IMR-90 (cell line): ENCODE results near the gene B4GALNT3. TPM values are rescaled to one million over a fixed set of nuclear protein-coding genes. Genes with fewer than 3 reads are reported as not detected.

Experiments used
- ATAC-seq: fragments of 200-7000 bp; cut with Tn5 transposase; 2 replicates; pipeline ENCODE4 v1.9.1; 2020; ENCODE audit warnings: low read depth, mild to moderate bottlenecking, moderate library complexity
- BruUV-seq: library from RNA; stranded (reverse); fragments of 400-500 nt; replicated peaks from 2 replicates; lab custom pipeline; 2021; lab: Mats Ljungman, UMichigan
- CTCF ChIA-PET: fragments of 300-600 bp; formaldehyde crosslinking; extraction: SDS; loops from one replicate; lab custom pipeline; 2021; ENCODE audit warnings: antibody characterized with exemption; lab: Yijun Ruan, JAX
- POLR2A ChIA-PET: fragments of 300-600 bp; sonication (Branson Sonifier 250); formaldehyde crosslinking; loops from one replicate; lab custom pipeline; 2022; ENCODE audit warnings: antibody characterized with exemption; ENCODE audit not compliant: unreplicated experiment; lab: Charles Lee
- DNase-seq: peaks from one replicate; pipeline ENCODE4 v3.0.0; 2013
- H2AFZ ChIP-seq: replicated peaks from 2 replicates; pipeline ENCODE3; 2013; ENCODE audit warnings: low read length, mild to moderate bottlenecking; ENCODE audit not compliant: poor library complexity
- H2AK5ac ChIP-seq: 2 replicates; pipeline ENCODE4 v1.6.1; 2013; ENCODE audit warnings: low read depth, low read length, inconsistent platforms
- H2AK9ac ChIP-seq: replicated peaks from 2 replicates; pipeline ENCODE3; 2013; ENCODE audit warnings: mild to moderate bottlenecking, low read depth, low read length, moderate library complexity; ENCODE audit not compliant: poor library complexity
- H2BK120ac ChIP-seq: 2 replicates; pipeline ENCODE4 v1.6.1; 2013; ENCODE audit warnings: low read depth, low read length, inconsistent platforms
- H2BK15ac ChIP-seq: 3 replicates; pipeline ENCODE4 v1.6.1; 2013; ENCODE audit warnings: low read depth, low read length, inconsistent platforms
- H2BK20ac ChIP-seq: 2 replicates; pipeline ENCODE4 v1.6.1; 2013; ENCODE audit warnings: low read depth, mild to moderate bottlenecking, inconsistent platforms, low read length, moderate library complexity
- H2BK5ac ChIP-seq: 2 replicates; pipeline ENCODE4 v1.6.1; 2013; ENCODE audit warnings: mild to moderate bottlenecking, low read depth, low read length, inconsistent platforms; ENCODE audit not compliant: poor library complexity, severe bottlenecking
- H3K14ac ChIP-seq: replicated peaks from 2 replicates; pipeline ENCODE4 v1.6.1; 2013; ENCODE audit warnings: low read depth, low read length, inconsistent platforms
- H3K18ac ChIP-seq: 2 replicates; pipeline ENCODE4 v1.6.1; 2013; ENCODE audit warnings: low read depth, low read length, control low read depth
- H3K23ac ChIP-seq: 2 replicates; pipeline ENCODE4 v1.6.1; 2013; ENCODE audit warnings: low read depth, low read length, inconsistent platforms
- H3K27ac ChIP-seq: 2 replicates; pipeline ENCODE4 v1.5.1; 2013; ENCODE audit warnings: mild to moderate bottlenecking, control low read depth, low read length; ENCODE audit not compliant: insufficient read depth
- H3K27me3 ChIP-seq: 2 replicates; pipeline ENCODE4 v1.6.1; 2013; ENCODE audit warnings: low read length; ENCODE audit not compliant: control insufficient read depth, insufficient read depth
- H3K36me3 ChIP-seq: 2 replicates; pipeline ENCODE4 v1.6.1; 2013; ENCODE audit warnings: low read length, mixed read lengths; ENCODE audit not compliant: control insufficient read depth, insufficient read depth
- H3K4ac ChIP-seq: 2 replicates; pipeline ENCODE4 v1.6.1; 2013; ENCODE audit warnings: low read depth, low read length, inconsistent platforms
- H3K4me1 ChIP-seq: 2 replicates; pipeline ENCODE4 v1.6.1; 2013; ENCODE audit warnings: low read length, mixed read lengths; ENCODE audit not compliant: control insufficient read depth, insufficient read depth
- H3K4me2 ChIP-seq: 2 replicates; pipeline ENCODE4 v1.6.1; 2013; ENCODE audit warnings: low read depth, mild to moderate bottlenecking, control low read depth, low read length, moderate library complexity
- H3K4me3 ChIP-seq: 2 replicates; pipeline ENCODE4 v1.5.1; 2013; ENCODE audit warnings: low read depth, mild to moderate bottlenecking, control low read depth, low read length, moderate library complexity; ENCODE audit not compliant: insufficient read depth
- H3K56ac ChIP-seq: 2 replicates; pipeline ENCODE4 v1.6.1; 2013; ENCODE audit warnings: low read length, inconsistent platforms; ENCODE audit not compliant: insufficient read depth; ENCODE audit errors: extremely low read depth
- H3K79me1 ChIP-seq, 2 experiments: 2 replicates each; pipeline ENCODE4 v1.6.1; 2013; ENCODE audit warnings: low read length in 2 of 2, inconsistent platforms in 1 of 2, low read depth in 1 of 2
- H3K9ac ChIP-seq: 2 replicates; pipeline ENCODE4 v1.6.1; 2013; ENCODE audit warnings: low read depth, low read length, control low read depth
- H3K9me1 ChIP-seq: 2 replicates; pipeline ENCODE4 v1.6.1; 2013; ENCODE audit warnings: low read length, inconsistent platforms; ENCODE audit not compliant: insufficient read depth
- H3K9me3 ChIP-seq: 2 replicates; pipeline ENCODE4 v1.6.1; 2013; ENCODE audit warnings: low read length; ENCODE audit not compliant: control insufficient read depth, insufficient read depth
- H4K20me1 ChIP-seq: 2 replicates; pipeline ENCODE4 v1.6.1; 2013; ENCODE audit warnings: low read length, inconsistent platforms; ENCODE audit not compliant: insufficient read depth
- H4K5ac ChIP-seq: 2 replicates; pipeline ENCODE4 v1.6.1; 2013; ENCODE audit warnings: mild to moderate bottlenecking, low read depth, low read length, control low read depth
- H4K8ac ChIP-seq, 2 experiments: 2 replicates each; pipeline ENCODE4 v1.6.1; 2013; ENCODE audit warnings: low read depth in 2 of 2, low read length in 2 of 2, control low read depth in 1 of 2, inconsistent platforms in 1 of 2
- H4K91ac ChIP-seq: 2 replicates; pipeline ENCODE4 v1.6.1; 2013; ENCODE audit warnings: low read depth, low read length, inconsistent platforms; ENCODE audit not compliant: insufficient read depth
- BHLHE40 ChIP-seq: fragments of 150-350 bp; IDR thresholded peaks from 2 replicates; pipeline ENCODE4 v1.6.1; 2016; ENCODE audit warnings: mild to moderate bottlenecking, low read depth, low read length
- CEBPB ChIP-seq: IDR thresholded peaks from 2 replicates; pipeline ENCODE4 v1.6.1; 2012; ENCODE audit warnings: low read depth, low read length, improper control_type of control experiment
- CHD1 ChIP-seq: IDR thresholded peaks from 2 replicates; pipeline ENCODE4 v1.6.1; 2012; ENCODE audit warnings: low read depth, low read length, improper control_type of control experiment
- CTCF ChIP-seq: conservative IDR thresholded peaks from 2 replicates; pipeline ENCODE4 v1.5.1; 2012; ENCODE audit warnings: mild to moderate bottlenecking, low read depth, low read length, improper control_type of control experiment
- ELK1 ChIP-seq: fragments of 150-350 bp; IDR thresholded peaks from 2 replicates; pipeline ENCODE4 v1.6.1; 2016; ENCODE audit warnings: low read depth, mild to moderate bottlenecking, low read length, moderate library complexity, borderline replicate concordance
- FOS ChIP-seq: fragments of 150-350 bp; IDR thresholded peaks from 2 replicates; pipeline ENCODE4 v1.6.1; 2016; ENCODE audit warnings: low read depth, low read length
- MAFK ChIP-seq: IDR thresholded peaks from 2 replicates; pipeline ENCODE4 v1.6.1; 2012; ENCODE audit warnings: low read depth, low read length, improper control_type of control experiment
- MAZ ChIP-seq: IDR thresholded peaks from 2 replicates; pipeline ENCODE4 v1.6.1; 2012; ENCODE audit warnings: low read depth, mild to moderate bottlenecking, low read length, improper control_type of control experiment, moderate library complexity, borderline replicate concordance
- MXI1 ChIP-seq: IDR thresholded peaks from 2 replicates; pipeline ENCODE4 v1.6.1; 2012; ENCODE audit warnings: low read depth, mild to moderate bottlenecking, low read length, moderate library complexity, borderline replicate concordance
- NFE2L2 ChIP-seq: fragments of 150-350 bp; IDR thresholded peaks from 2 replicates; pipeline ENCODE4 v1.6.1; 2016; ENCODE audit warnings: low read depth, mild to moderate bottlenecking, low read length
- POLR2A ChIP-seq: IDR thresholded peaks from 2 replicates; pipeline ENCODE4 v1.6.1; 2012; ENCODE audit warnings: mild to moderate bottlenecking, low read depth, low read length
- RAD21 ChIP-seq: IDR thresholded peaks from 2 replicates; pipeline ENCODE4 v1.6.1; 2012; ENCODE audit warnings: low read length, improper control_type of control experiment
- RCOR1 ChIP-seq: IDR thresholded peaks from 2 replicates; pipeline ENCODE4 v1.6.1; 2012; ENCODE audit warnings: mild to moderate bottlenecking, low read length, improper control_type of control experiment; ENCODE audit not compliant: insufficient replicate concordance
- RFX5 ChIP-seq: IDR thresholded peaks from 2 replicates; pipeline ENCODE4 v1.8.0; 2012; ENCODE audit warnings: low read depth, mild to moderate bottlenecking, low read length, moderate library complexity
- SMC3 ChIP-seq: fragments of 150-350 bp; IDR thresholded peaks from 2 replicates; pipeline ENCODE4 v1.6.1; 2016; ENCODE audit warnings: low read depth, mild to moderate bottlenecking, antibody characterized with exemption, low read length, moderate library complexity
- USF2 ChIP-seq: fragments of 150-350 bp; IDR thresholded peaks from 2 replicates; pipeline ENCODE4 v1.6.1; 2017; ENCODE audit warnings: mild to moderate bottlenecking, antibody characterized with exemption, low read length, low read depth
- WGBS, 2 experiments: methylation state at CpG; one replicate each; pipeline versions ENCODE4 v1.1.5 to v1.1.7; 2013; ENCODE audit warnings: missing lambda C conversion rate in 2 of 2; ENCODE audit not compliant: insufficient read length in 1 of 2; ENCODE audit errors: extremely low coverage in 2 of 2; 5-methylcytosine and 5-hydroxymethylcytosine counted together
- dilution Hi-C: fragments of 300-500 bp; cut with HindIII; formaldehyde crosslinking; loops from one replicate; pipeline ENCODE4 v1.14.3; 2018; ENCODE audit warnings: low sequenced_read_pairs; ENCODE audit not compliant: unreplicated experiment
- in situ Hi-C: fragments of 300-500 bp; cut with MboI; formaldehyde crosslinking; loops from 3 replicates; pipeline ENCODE4 v1.14.3; 2019; ENCODE audit warnings: low sequenced_read_pairs, inconsistent platforms, mixed read lengths
- intact Hi-C: fragments of 100-400 bp; cut with micrococcal nuclease; formaldehyde crosslinking; loops from 2 replicates; pipeline ENCODE4 v1.10.0; 2022
- polyA plus RNA-seq, 3 experiments: library from polyadenylated mRNA; depleted of rRNA; stranded (reverse); fragments of >200 nt; gene quantifications; 2 replicates each; pipeline ENCODE4 v1.2.3, GENCODE V29; 2012; ENCODE audit warnings: low replicate concordance in 1 of 3
- total RNA-seq: library from RNA; depleted of rRNA; stranded (reverse); fragments of >200 nt; gene quantifications from 2 replicates; pipeline ENCODE4 v1.2.3, GENCODE V29; 2012

B4GALNT3 gene
- total and polyA plus RNA-seq, 2 of the 4 experiments (the other 2 are of a cell fraction), result not detected

- in situ Hi-C loops, result no loop called here
- CTCF ChIA-PET, result interaction anchor here (1.0 kb wide), 1 partner anchor 12 kb away, joined by 3 read pairs; no protein-coding TSS in a partner anchor
Observed at GRCh38 chr12:601976-602699, 142.4 kb downstream of the B4GALNT3 start.

More at GRCh38 chr12:601976-602699, 142.4 kb downstream of the B4GALNT3 start:
- Histone ChIP-seq H2BK20ac (no peak overlapping the region), H3K4me3 (no peak overlapping the region), H2BK5ac (no peak overlapping the region), H3K23ac (no peak overlapping the region), H4K20me1 (no peaks in the 10 kb centered on the region), H3K79me1 (no peaks in the 10 kb centered on the region), H4K8ac (no peak overlapping the region), H3K9me3 (no peaks in the 10 kb centered on the region), H2AK5ac (no peak overlapping the region), H3K9ac (no peak overlapping the region), H3K9me1 (no peaks in the 10 kb centered on the region), H3K36me3 (no peaks in the 10 kb centered on the region), H3K27ac (no peak overlapping the region), H3K18ac (no peak overlapping the region), H3K14ac (no peak overlapping the region), H3K56ac (no peak overlapping the region), H4K91ac (no peak overlapping the region), H2AFZ (no peak overlapping the region), H3K27me3 (peaks cover 26% of the 10 kb centered on the region), H4K5ac (no peak overlapping the region), H3K4me1 (no peaks in the 10 kb centered on the region), H3K4me2 (no peak overlapping the region), H2AK9ac (no peak overlapping the region), H2BK120ac (no peak overlapping the region), H3K4ac (no peak overlapping the region), H2BK15ac (no peak overlapping the region)
- dilution Hi-C loops (no loop called here), intact Hi-C loops (no loop called here)
- DNase-seq (no peak), ATAC-seq (no peak)
- no TSS peak for BruUV-seq
- TF ChIP-seq NFE2L2, result no peak
- TF ChIP-seq CTCF, result no peak
- no peak for TF ChIP-seq RCOR1
- no peak for TF ChIP-seq BHLHE40
- TF ChIP-seq MXI1, result no peak
- TF ChIP-seq MAFK, result no peak
- TF ChIP-seq CEBPB, result no peak
- TF ChIP-seq POLR2A, result no peak
- no peak for TF ChIP-seq RFX5
- TF ChIP-seq ELK1, result no peak
- TF ChIP-seq USF2, result no peak
- no peak for TF ChIP-seq CHD1
- TF ChIP-seq SMC3, result no peak
- no peak for TF ChIP-seq RAD21
- no peak for TF ChIP-seq MAZ
- no peak for TF ChIP-seq FOS
- WGBS, 2 experiments, result 100% methylated on average over 1 of the region's 7 CpGs; no CpG with 5 or more reads in 1 of the 2 experiments
- POLR2A ChIA-PET, result no interaction called here
